H1 (cell line): Measurements from ENCODE around the gene MAP3K15. TPM values are rescaled to one million over a fixed set of nuclear protein-coding genes. Genes with fewer than 3 reads are reported as not detected.

Experiments
- CTCF ChIA-PET: fragments of 300-600 bp; sonication (Branson Sonifier 250); formaldehyde crosslinking; loops from one replicate; lab custom pipeline; 2021; ENCODE audit not compliant: partially characterized antibody; lab: Charles Lee
- POLR2A ChIA-PET: fragments of 300-600 bp; sonication (Branson Sonifier 250); formaldehyde crosslinking; loops from one replicate; lab custom pipeline; 2021; ENCODE audit warnings: inconsistent platforms; ENCODE audit not compliant: partially characterized antibody; lab: Charles Lee
- DNase-seq, 2 experiments: peaks; one replicate each; pipeline versions ENCODE4 v3.0.0 to v3.0.0-alpha.2; 2010 to 2022; ENCODE audit warnings: low spot score in 2 of 2, low read depth in 1 of 2, mixed read lengths in 1 of 2
- FAIRE-seq: peaks from 2 replicates; lab custom pipeline; 2011; peaks lifted over from hg19 to GRCh38; lab: Jason Lieb, UNC
- H2AFZ ChIP-seq: 2 replicates; pipeline ENCODE4 v1.8.1; 2012; ENCODE audit warnings: low read length, inconsistent platforms
- H2AK5ac ChIP-seq: 2 replicates; pipeline ENCODE4 v1.6.1; 2013; ENCODE audit warnings: low read depth, low read length
- H2BK120ac ChIP-seq: replicated peaks from 2 replicates; pipeline ENCODE3; 2013; ENCODE audit warnings: low read depth, low read length, inconsistent platforms
- H2BK12ac ChIP-seq: 2 replicates; pipeline ENCODE4 v1.6.1; 2013; ENCODE audit warnings: low read depth, low read length
- H2BK15ac ChIP-seq: 2 replicates; pipeline ENCODE4 v1.6.1; 2013; ENCODE audit warnings: low read length
- H2BK20ac ChIP-seq: 2 replicates; pipeline ENCODE4 v1.6.1; 2013; ENCODE audit warnings: low read length
- H2BK5ac ChIP-seq: 2 replicates; pipeline ENCODE4 v1.6.1; 2013; ENCODE audit warnings: low read depth, low read length
- H3K14ac ChIP-seq: 2 replicates; pipeline ENCODE4 v1.6.1; 2013; ENCODE audit warnings: inconsistent platforms; ENCODE audit not compliant: insufficient read length
- H3K18ac ChIP-seq: 2 replicates; pipeline ENCODE4 v1.6.1; 2013; ENCODE audit warnings: low read length; ENCODE audit errors: extremely low read depth
- H3K23ac ChIP-seq: 2 replicates; pipeline ENCODE4 v1.6.1; 2013; ENCODE audit warnings: inconsistent platforms; ENCODE audit not compliant: insufficient read length
- H3K23me2 ChIP-seq: 2 replicates; pipeline ENCODE4 v1.6.1; 2013; ENCODE audit warnings: low read depth, low read length
- H3K27ac ChIP-seq: 2 replicates; pipeline ENCODE4 v1.6.1; 2011; ENCODE audit warnings: low read depth, low read length, inconsistent platforms
- H3K27me3 ChIP-seq, 4 experiments: replicated peaks in 1 of 4; 1 replicate in 1 of 4; 2 replicates in 3 of 4; pipeline versions ENCODE4 v1.6.1 to v1.8.1; 2011 to 2013; ENCODE audit warnings: low read length in 3 of 4, mild to moderate bottlenecking in 3 of 4, inconsistent platforms in 2 of 4, mixed read lengths in 2 of 4, moderate library complexity in 1 of 4; ENCODE audit not compliant: control insufficient read depth in 3 of 4, insufficient read depth in 3 of 4; ENCODE audit errors: extremely low read depth in 1 of 4
- H3K36me3 ChIP-seq, 4 experiments: 2 replicates each; pipeline versions ENCODE4 v1.6.1 to v1.8.1; 2011 to 2013; ENCODE audit warnings: mild to moderate bottlenecking in 4 of 4, low read length in 3 of 4, moderate library complexity in 2 of 4, control low read depth in 1 of 4, inconsistent platforms in 1 of 4; ENCODE audit not compliant: insufficient read depth in 4 of 4, control insufficient read depth in 2 of 4
- H3K4ac ChIP-seq: replicated peaks from 2 replicates; pipeline ENCODE3; 2013; ENCODE audit warnings: low read length, low read depth, mixed read lengths, inconsistent platforms; ENCODE audit not compliant: insufficient read length
- H3K4me1 ChIP-seq, 4 experiments: replicated peaks in 1 of 4; 1 replicate in 1 of 4; 2 replicates in 3 of 4; pipeline versions ENCODE4 v1.6.1 to v1.8.1; 2011 to 2013; ENCODE audit warnings: low read length in 3 of 4, inconsistent platforms in 2 of 4, mixed read lengths in 1 of 4; ENCODE audit not compliant: insufficient read depth in 4 of 4, control insufficient read depth in 3 of 4
- H3K4me2 ChIP-seq, 2 experiments: 2 replicates each; pipeline versions ENCODE4 v1.6.1 to v1.8.1; 2011 to 2013; ENCODE audit warnings: low read depth in 2 of 2, low read length in 2 of 2, control low read depth in 1 of 2, inconsistent platforms in 1 of 2, mild to moderate bottlenecking in 1 of 2; ENCODE audit not compliant: insufficient read depth in 1 of 2
- H3K4me3 ChIP-seq, 4 experiments: fragments of 200-600, 300-600 bp in 1 of 4; sonication (generic), shearing (Covaris generic), sonication (Bioruptor Twin) in 1 of 4; 2 replicates each; pipeline versions ENCODE4 v1.5.1 to v1.8.1; 2011 to 2016; ENCODE audit warnings: low read length in 4 of 4, low read depth in 3 of 4, control low read depth in 2 of 4, inconsistent platforms in 2 of 4, mild to moderate bottlenecking in 2 of 4, mixed read lengths in 1 of 4, moderate library complexity in 1 of 4; ENCODE audit not compliant: insufficient read depth in 2 of 4; ENCODE audit errors: extremely low read depth in 1 of 4
- H3K56ac ChIP-seq: replicated peaks from 2 replicates; pipeline ENCODE3; 2013; ENCODE audit warnings: low read depth, mild to moderate bottlenecking, mixed read lengths, low read length, inconsistent platforms; ENCODE audit not compliant: insufficient read length
- H3K79me1 ChIP-seq: 2 replicates; pipeline ENCODE4 v1.6.1; 2013; ENCODE audit warnings: low read depth, low read length, control low read depth
- H3K79me2 ChIP-seq, 2 experiments: 2 replicates each; pipeline versions ENCODE4 v1.6.1 to v1.8.1; 2012 to 2013; ENCODE audit warnings: low read length in 2 of 2, mild to moderate bottlenecking in 2 of 2, inconsistent platforms in 1 of 2; ENCODE audit not compliant: insufficient read depth in 2 of 2, control insufficient read depth in 1 of 2
- H3K9ac ChIP-seq, 4 experiments: replicated peaks in 1 of 4; 1 replicate in 1 of 4; 2 replicates in 3 of 4; pipeline versions ENCODE4 v1.6.1 to v1.8.1; 2011 to 2013; ENCODE audit warnings: low read depth in 3 of 4, low read length in 3 of 4, control low read depth in 2 of 4, mild to moderate bottlenecking in 2 of 4, moderate library complexity in 2 of 4, inconsistent platforms in 1 of 4; ENCODE audit errors: extremely low read depth in 1 of 4
- H3K9me3 ChIP-seq, 2 experiments: 2 replicates each; pipeline versions ENCODE4 v1.6.1 to v1.8.1; 2012 to 2013; ENCODE audit warnings: mild to moderate bottlenecking in 2 of 2, moderate library complexity in 2 of 2, control low read depth in 1 of 2, inconsistent platforms in 1 of 2, low read depth in 1 of 2, low read length in 1 of 2, mixed read lengths in 1 of 2; ENCODE audit not compliant: insufficient read depth in 2 of 2
- H4K20me1 ChIP-seq, 2 experiments: replicated peaks in 1 of 2; 2 replicates each; pipeline versions ENCODE3 to v1.8.1; 2011 to 2013; ENCODE audit warnings: inconsistent platforms in 2 of 2, low read length in 2 of 2, mild to moderate bottlenecking in 1 of 2; ENCODE audit not compliant: insufficient read depth in 2 of 2, control insufficient read depth in 1 of 2
- H4K5ac ChIP-seq: 2 replicates; pipeline ENCODE4 v1.6.1; 2013; ENCODE audit warnings: low read length, low read depth, mixed read lengths, inconsistent platforms; ENCODE audit not compliant: insufficient read length
- H4K8ac ChIP-seq: 2 replicates; pipeline ENCODE4 v1.8.0; 2013; ENCODE audit warnings: mild to moderate bottlenecking, moderate library complexity, low read length, inconsistent platforms; ENCODE audit not compliant: insufficient read depth; ENCODE audit errors: extremely low read depth
- H4K91ac ChIP-seq: replicated peaks from 2 replicates; pipeline ENCODE3; 2013; ENCODE audit warnings: low read length, mixed read lengths, inconsistent platforms; ENCODE audit not compliant: insufficient read length
- ATF3 ChIP-seq: IDR thresholded peaks from 2 replicates; pipeline ENCODE4 v1.6.1; 2011; ENCODE audit warnings: low read depth, mild to moderate bottlenecking, low read length; ENCODE audit not compliant: insufficient read depth
- BRCA1 ChIP-seq: IDR thresholded peaks from 2 replicates; pipeline ENCODE4 v1.6.1; 2012; ENCODE audit warnings: low read depth, low read length, improper control_type of control experiment
- CBX8 ChIP-seq: fragments of 300-800, 300-1000 bp; sonication (generic); IDR thresholded peaks from 2 replicates; pipeline ENCODE4 v1.7.1; 2016; ENCODE audit warnings: low read depth, low read length, borderline replicate concordance
- JUN ChIP-seq: IDR thresholded peaks from 2 replicates; pipeline ENCODE4 v1.6.1; 2011; ENCODE audit warnings: low read depth, mild to moderate bottlenecking, improper control_type of control experiment, low read length
- POLR2AphosphoS5 ChIP-seq: IDR thresholded peaks from 2 replicates; pipeline ENCODE4 v1.6.1; 2011; ENCODE audit warnings: low read depth, low read length
- RXRA ChIP-seq: IDR thresholded peaks from 2 replicates; pipeline ENCODE4 v1.6.1; 2011; ENCODE audit warnings: low read depth, mild to moderate bottlenecking, low read length, moderate library complexity; ENCODE audit not compliant: insufficient read depth
- SAP30 ChIP-seq: fragments of 300-600 bp; sonication (generic); IDR thresholded peaks from 2 replicates; pipeline ENCODE4 v1.7.1; 2012; ENCODE audit warnings: low read length, moderate library complexity, mild to moderate bottlenecking, inconsistent platforms; ENCODE audit not compliant: insufficient read depth, insufficient replicate concordance
- SIRT6 ChIP-seq: IDR thresholded peaks from one replicate; pipeline ENCODE4 v1.7.1; 2012; ENCODE audit warnings: low read length, inconsistent platforms
- SRF ChIP-seq: IDR thresholded peaks from 2 replicates; pipeline ENCODE4 v1.6.1; 2011; ENCODE audit warnings: mild to moderate bottlenecking, low read depth, low read length, moderate library complexity
- WGBS, 2 experiments: shearing (Covaris generic) in 1 of 2; methylation state at CpG; one replicate each; pipeline versions ENCODE4 v1.1.6 to v1.1.7; 2013 to 2015; ENCODE audit warnings: low lambda C conversion rate in 2 of 2, mixed read lengths in 2 of 2, inconsistent platforms in 1 of 2, low coverage in 1 of 2, missing lambda C conversion rate in 1 of 2; ENCODE audit not compliant: insufficient replicate concordance in 2 of 2, insufficient coverage in 1 of 2, insufficient read length in 1 of 2; ENCODE audit errors: extremely low coverage in 1 of 2, missing lambda C conversion rate in 1 of 2; 5-methylcytosine and 5-hydroxymethylcytosine counted together
- polyA plus RNA-seq, 7 experiments: library from polyadenylated mRNA; depleted of rRNA in 3 of 7; stranded (reverse) in 5 of 7; unstranded in 2 of 7; fragments of >200 nt in 5 of 7; fragments of 200-250 nt in 2 of 7; gene quantifications; 1 replicate in 5 of 7; 2 replicates in 1 of 7; 4 replicates in 1 of 7; pipeline versions ENCODE4 v1.2.1 to v1.2.3, GENCODE V29; 2011 to 2013; ENCODE audit warnings: missing spikeins in 2 of 7, mixed read lengths in 2 of 7
- total RNA-seq: library from RNA; stranded (reverse); fragmentation: NEBNext Ultra II Directional; extraction: Animal tissue kit (Norgen Biotek cat#: 25700); gene quantifications from 2 replicates; pipeline ENCODE4 v1.2.1, GENCODE V29; 2021

Gene MAP3K15
- total and polyA plus RNA-seq, 2 of the 8 experiments (the other 6 are each of a cell fraction or from before 2014, with no cell fraction given): 1.8 to 2.4 TPM

- no peaks in the 10 kb centered on the region for H3K79me1 ChIP-seq
- H3K18ac ChIP-seq: no peak overlapping the region
- H4K91ac ChIP-seq: no peak overlapping the region
- H3K36me3 ChIP-seq: no peaks in the 10 kb centered on the region
- FAIRE-seq: no peak
- no peak overlapping the region for H2AFZ ChIP-seq
- H2BK5ac ChIP-seq: no peak overlapping the region
- no peaks in the 10 kb centered on the region for H4K20me1 ChIP-seq
- no peak overlapping the region for H2BK15ac ChIP-seq
- H3K79me2 ChIP-seq: no peaks in the 10 kb centered on the region
- no peak overlapping the region for H2BK120ac ChIP-seq
- WGBS, 2 experiments: 87% methylated on average over 6 of the region's 7 CpGs; no CpG with 5 or more reads in 1 of the 2 experiments
- no peak overlapping the region for H2BK20ac ChIP-seq
- H3K56ac ChIP-seq: no peak overlapping the region
- ChIA-PET POLR2A (no interaction called here), CTCF (interaction anchor here (1.4 kb wide), 1 partner anchor 37 kb away, joined by 3 read pairs; no protein-coding TSS in a partner anchor)
- no peak for DNase-seq
- no peak overlapping the region for H3K23ac ChIP-seq
- H3K27ac ChIP-seq: no peak overlapping the region
- TF ChIP-seq SRF (no peak), CBX8 (no peak), SAP30 (no peak), POLR2AphosphoS5 (no peak), RXRA (no peak), JUN (no peak), ATF3 (no peak), SIRT6 (no peak), BRCA1 (no peak)
- H2BK12ac ChIP-seq: no peak overlapping the region
- H3K4me2 ChIP-seq: no peak overlapping the region
- no peak overlapping the region for H2AK5ac ChIP-seq
- no peak overlapping the region for H4K5ac ChIP-seq
- no peak overlapping the region for H3K4ac ChIP-seq
- H4K8ac ChIP-seq: no peak overlapping the region
- H3K9ac ChIP-seq: no peak overlapping the region
- H3K27me3 ChIP-seq: no peaks in the 10 kb centered on the region
- H3K23me2 ChIP-seq: no peaks in the 10 kb centered on the region
- H3K14ac ChIP-seq: no peak overlapping the region
- no peak overlapping the region for H3K4me3 ChIP-seq
- no peaks in the 10 kb centered on the region for H3K4me1 ChIP-seq
- no peaks in the 10 kb centered on the region for H3K9me3 ChIP-seq
Observed at GRCh38 chrX:19496711-19497110, 18.6 kb downstream of the MAP3K15 start.
